ENCODE measurements around the gene LRCH1.

LRCH1 gene

GRCh38 chr13:46606970-46607369 lies 54.0 kb downstream of the LRCH1 start:
- Histone ChIP-seq H3K27me3 (no peaks in the 10 kb centered on the region), H3K36me3 (no peaks in the 10 kb centered on the region), H3K4me3 (ENCODE audit: low read depth, low read length) (no peak overlapping the region), H3K4me1 (peaks cover 39% of the 10 kb centered on the region), H3K9me3 (no peaks in the 10 kb centered on the region)
- TF ChIP-seq CTCF (IDR thresholded peaks at IDR 0.05; ENCODE audit: low read depth, low read length) = no peak
- DNase-seq = no peak

- H3K4me1 ChIP-seq = peaks cover 37% of the 10 kb centered on the region
- H3K9me3 ChIP-seq = no peaks in the 10 kb centered on the region
- DNase-seq = no peak
- TF ChIP-seq CTCF (IDR thresholded peaks at IDR 0.05; ENCODE audit: low read depth, low read length) = no peak
- no peaks in the 10 kb centered on the region for H3K36me3 ChIP-seq
- no peaks in the 10 kb centered on the region for H3K27me3 ChIP-seq
- no peak overlapping the region for H3K4me3 ChIP-seq (ENCODE audit: low read depth, low read length)
Measured at GRCh38 chr13:46607768-46608564, 55.0 kb downstream of the LRCH1 start.

DNA sequence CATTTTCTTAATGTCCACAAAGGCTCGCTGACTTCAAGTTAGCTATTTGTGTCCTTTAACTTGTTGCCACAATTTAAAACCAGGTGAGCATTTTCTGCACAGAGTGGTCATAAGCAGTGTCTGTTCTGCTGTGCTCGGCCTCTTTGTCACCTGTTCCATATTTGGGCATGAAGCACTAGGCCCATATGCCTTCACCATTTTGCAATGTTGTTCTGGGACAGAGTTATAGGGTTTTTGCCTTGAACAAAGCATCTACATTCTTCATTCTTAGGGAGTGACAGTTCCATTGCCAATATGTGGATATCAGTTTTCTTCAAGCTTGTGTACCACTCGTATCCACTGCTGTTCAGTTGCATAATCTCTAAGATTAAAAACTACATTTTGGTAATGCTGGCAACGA lies 56.1 kb downstream of the LRCH1 start:
- Histone ChIP-seq H3K27me3 (no peaks in the 10 kb centered on the region), H3K4me1 (peaks cover 43% of the 10 kb centered on the region), H3K9me3 (no peaks in the 10 kb centered on the region), H3K4me3 (ENCODE audit: low read depth, low read length) (no peak overlapping the region), H3K36me3 (no peaks in the 10 kb centered on the region)
- TF ChIP-seq CTCF (IDR thresholded peaks at IDR 0.05; ENCODE audit: low read depth, low read length) = no peak
- no peak for DNase-seq

DNA sequence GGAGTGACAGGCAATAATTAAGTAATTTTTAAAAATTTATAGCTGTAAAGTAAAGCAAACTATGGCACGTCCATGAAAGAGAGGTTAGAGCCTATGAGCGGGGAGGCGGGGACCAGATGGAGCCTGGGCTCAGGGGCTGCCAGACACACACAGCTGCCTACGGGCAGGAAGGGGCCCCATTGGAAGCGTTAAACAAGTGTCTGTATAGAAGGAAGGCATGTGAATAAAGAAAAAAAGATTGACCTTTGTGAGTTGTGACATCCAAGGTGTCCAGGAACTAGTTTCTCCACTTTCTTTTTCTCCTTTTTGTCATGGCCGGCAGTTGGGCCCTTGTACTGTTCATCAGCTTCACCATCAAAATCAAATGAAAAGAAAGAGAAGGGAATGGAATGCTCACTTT lies 56.8 kb downstream of the LRCH1 start:
- Histone ChIP-seq H3K4me1 (peaks cover 42% of the 10 kb centered on the region), H3K4me3 (ENCODE audit: low read depth, low read length) (no peak overlapping the region), H3K9me3 (no peaks in the 10 kb centered on the region), H3K27me3 (no peaks in the 10 kb centered on the region), H3K36me3 (no peaks in the 10 kb centered on the region)
- TF ChIP-seq CTCF (IDR thresholded peaks at IDR 0.05; ENCODE audit: low read depth, low read length) = no peak
- DNase-seq = no peak

DNA sequence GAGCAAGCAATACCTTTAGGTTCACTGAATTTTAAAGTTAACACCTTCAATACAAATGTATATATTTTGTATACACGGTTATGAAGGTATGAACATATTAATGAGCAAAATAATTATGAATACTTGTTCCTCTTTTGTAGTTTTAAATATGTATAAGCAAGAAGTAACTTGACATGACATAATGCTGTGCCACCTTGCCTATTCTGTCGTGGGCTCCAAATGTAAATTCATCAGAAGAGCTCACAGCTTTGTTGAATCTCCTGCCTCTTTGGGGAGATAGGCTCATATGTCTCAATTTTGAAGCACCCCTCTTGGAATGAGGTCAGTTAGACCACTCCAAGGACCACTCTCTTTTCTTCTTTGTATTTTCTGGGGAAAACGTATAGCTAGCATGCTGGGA lies 59.3 kb downstream of the LRCH1 start:
- H3K27me3 ChIP-seq = no peaks in the 10 kb centered on the region
- H3K9me3 ChIP-seq = no peaks in the 10 kb centered on the region
- no peak for DNase-seq
- H3K4me3 ChIP-seq (ENCODE audit: low read depth, low read length) = no peak overlapping the region
- H3K36me3 ChIP-seq = no peaks in the 10 kb centered on the region
- TF ChIP-seq CTCF (IDR thresholded peaks at IDR 0.05; ENCODE audit: low read depth, low read length) = no peak
- peaks cover 31% of the 10 kb centered on the region for H3K4me1 ChIP-seq

GRCh38 chr13:46613409-46614049 lies 60.6 kb downstream of the LRCH1 start:
- DNase-seq = no peak
- Histone ChIP-seq H3K9me3 (no peaks in the 10 kb centered on the region), H3K36me3 (no peaks in the 10 kb centered on the region), H3K4me3 (ENCODE audit: low read depth, low read length) (no peak overlapping the region), H3K4me1 (peaks cover 27% of the 10 kb centered on the region), H3K27me3 (no peaks in the 10 kb centered on the region)
- TF ChIP-seq CTCF (IDR thresholded peaks at IDR 0.05; ENCODE audit: low read depth, low read length) = no peak

All from BE2C (cell line).